ENCODE results near the gene NR2C1. TPM values are rescaled to one million over a fixed set of nuclear protein-coding genes. Genes with fewer than 3 reads are reported as not detected.

Gene NR2C1
- total RNA-seq, 2 donors from 2014 or later = 16.2 to 28.8 TPM

DNA sequence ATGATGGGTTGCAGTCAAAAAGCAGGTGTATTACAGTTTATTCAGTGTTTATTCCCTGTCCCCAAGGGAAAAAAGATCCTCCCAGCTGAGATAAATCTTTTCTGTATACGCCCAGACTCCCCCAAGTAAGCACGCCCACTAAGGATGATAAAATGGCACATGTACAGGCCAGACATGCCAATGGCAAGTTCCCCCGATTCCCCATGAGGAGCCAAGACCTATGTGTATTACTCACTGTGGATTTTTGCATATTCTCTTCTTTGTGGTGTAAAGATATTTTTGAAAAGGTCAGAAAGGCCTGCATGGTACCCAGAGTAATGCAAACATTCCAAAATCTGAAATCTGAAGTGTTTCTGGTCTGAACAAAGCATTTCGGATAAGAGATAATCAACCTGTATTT is 22.2 kb downstream of the NR2C1 start:
- intact Hi-C loops (cut with DNase I) = no loop called here
- H3K36me3 ChIP-seq (replicated peaks in 1 of 2; ENCODE audit: insufficient read depth in 1 of 2, low read depth in 2 of 2) = peaks cover 4 to 17% of the 10 kb centered on the region in 2 donors
- no peak overlapping the region for H3K4me3 ChIP-seq
- TF ChIP-seq POLR2A (IDR thresholded peaks at IDR 0.05) = no peak
- TF ChIP-seq, protein P1, sequence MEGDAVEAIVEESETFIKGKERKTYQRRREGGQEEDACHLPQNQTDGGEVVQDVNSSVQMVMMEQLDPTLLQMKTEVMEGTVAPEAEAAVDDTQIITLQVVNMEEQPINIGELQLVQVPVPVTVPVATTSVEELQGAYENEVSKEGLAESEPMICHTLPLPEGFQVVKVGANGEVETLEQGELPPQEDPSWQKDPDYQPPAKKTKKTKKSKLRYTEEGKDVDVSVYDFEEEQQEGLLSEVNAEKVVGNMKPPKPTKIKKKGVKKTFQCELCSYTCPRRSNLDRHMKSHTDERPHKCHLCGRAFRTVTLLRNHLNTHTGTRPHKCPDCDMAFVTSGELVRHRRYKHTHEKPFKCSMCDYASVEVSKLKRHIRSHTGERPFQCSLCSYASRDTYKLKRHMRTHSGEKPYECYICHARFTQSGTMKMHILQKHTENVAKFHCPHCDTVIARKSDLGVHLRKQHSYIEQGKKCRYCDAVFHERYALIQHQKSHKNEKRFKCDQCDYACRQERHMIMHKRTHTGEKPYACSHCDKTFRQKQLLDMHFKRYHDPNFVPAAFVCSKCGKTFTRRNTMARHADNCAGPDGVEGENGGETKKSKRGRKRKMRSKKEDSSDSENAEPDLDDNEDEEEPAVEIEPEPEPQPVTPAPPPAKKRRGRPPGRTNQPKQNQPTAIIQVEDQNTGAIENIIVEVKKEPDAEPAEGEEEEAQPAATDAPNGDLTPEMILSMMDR (IDR thresholded peaks at IDR 0.05) = no peak
- no peaks in the 10 kb centered on the region for H3K9me3 ChIP-seq
- H3K4me1 ChIP-seq = no peaks in the 10 kb centered on the region
- no peak overlapping the region for H3K27ac ChIP-seq
- DNase-seq = no peak
- no peaks in the 10 kb centered on the region for H3K27me3 ChIP-seq
- 91 to 95% methylated on average over 4 of the region's 4 CpGs for WGBS, 2 donors
- ATAC-seq = no peak

DNA sequence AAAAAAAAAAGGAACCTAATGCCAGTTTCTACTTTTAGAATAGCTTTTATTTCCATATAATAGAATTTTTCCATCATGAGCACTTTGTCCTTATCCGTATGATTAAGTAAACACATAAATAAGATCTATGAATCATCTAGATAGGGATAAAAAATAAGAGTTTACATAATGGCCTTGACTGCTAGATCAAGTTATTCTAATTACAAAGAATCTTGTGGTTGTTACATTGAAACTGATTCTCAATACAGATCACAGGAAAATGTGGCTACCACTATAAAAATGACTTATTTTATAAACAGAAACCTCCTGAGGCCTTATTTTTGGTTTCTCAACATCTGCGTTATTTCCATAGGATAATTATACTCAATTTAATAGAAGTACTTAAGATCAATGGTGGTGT is 35.5 kb downstream of the NR2C1 start:
- WGBS, 2 donors = 90 to 95% methylated on average over 2 of the region's 2 CpGs
- Histone ChIP-seq H3K36me3 (replicated peaks in 1 of 2; ENCODE audit: insufficient read depth in 1 of 2, low read depth in 2 of 2) (peaks cover 0 to 7% of the 10 kb centered on the region in 2 donors), H3K9me3 (no peaks in the 10 kb centered on the region), H3K4me1 (no peaks in the 10 kb centered on the region), H3K27ac (no peak overlapping the region), H3K4me3 (no peak overlapping the region), H3K27me3 (no peaks in the 10 kb centered on the region)
- ATAC-seq = no peak
- TF ChIP-seq POLR2A (IDR thresholded peaks at IDR 0.05) = no peak
- TF ChIP-seq, protein P1 (IDR thresholded peaks at IDR 0.05) = no peak
- intact Hi-C loops (cut with DNase I) = no loop called here
- DNase-seq = no peak

DNA sequence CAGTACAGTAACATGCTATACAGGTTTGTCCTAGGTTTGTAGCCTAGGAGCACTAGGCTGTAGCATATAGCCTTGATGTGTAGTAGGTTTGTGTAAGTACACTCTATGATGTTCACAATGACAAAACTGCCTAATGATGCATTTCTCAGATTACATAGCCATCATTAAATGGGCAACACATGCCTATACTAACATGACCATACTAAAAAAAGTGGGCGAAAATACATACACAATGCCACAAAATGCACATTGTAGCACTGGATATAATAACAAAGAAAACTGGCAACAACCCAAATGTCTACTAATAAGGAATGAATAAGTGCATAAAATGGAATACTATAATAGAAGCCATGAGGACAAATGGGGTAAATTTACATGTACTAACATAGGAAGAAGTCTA is 38.7 kb downstream of the NR2C1 start:
- intact Hi-C loops (cut with DNase I) = no loop called here
- no peak overlapping the region for H3K27ac ChIP-seq
- no peak for TF ChIP-seq POLR2A (IDR thresholded peaks at IDR 0.05)
- TF ChIP-seq, protein P1 (IDR thresholded peaks at IDR 0.05) = no peak
- no peak overlapping the region for H3K4me3 ChIP-seq
- H3K36me3 ChIP-seq (replicated peaks in 1 of 2; ENCODE audit: insufficient read depth in 1 of 2, low read depth in 2 of 2) = peaks cover 0 to 7% of the 10 kb centered on the region in 2 donors
- 95% methylated on average over 1 of the region's 1 CpG for WGBS, 2 donors
- H3K27me3 ChIP-seq = no peaks in the 10 kb centered on the region
- H3K4me1 ChIP-seq = no peaks in the 10 kb centered on the region
- DNase-seq (no peak), ATAC-seq (no peak)
- H3K9me3 ChIP-seq = no peaks in the 10 kb centered on the region

DNA sequence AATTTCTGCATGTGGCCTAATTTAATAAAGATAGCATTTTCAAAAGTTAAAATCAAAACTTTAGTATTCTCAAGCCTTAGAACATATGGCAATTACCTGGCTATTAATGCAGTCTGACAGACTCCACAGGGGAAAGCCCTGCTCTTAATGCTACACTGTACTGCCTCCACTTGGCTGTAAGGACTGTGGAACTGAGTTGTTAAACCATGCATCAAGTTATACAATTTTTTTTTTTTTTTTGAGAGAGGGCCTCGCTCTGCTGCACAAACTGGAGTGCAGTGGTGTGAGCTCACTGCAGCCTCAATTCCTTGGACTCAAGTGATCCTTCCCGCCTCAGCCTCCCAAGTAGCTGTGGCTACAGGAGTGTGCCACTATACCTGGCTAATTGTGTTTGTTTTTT is 50.9 kb downstream of the NR2C1 start:
- Histone ChIP-seq H3K9me3 (no peaks in the 10 kb centered on the region), H3K4me3 (no peak overlapping the region), H3K27me3 (no peaks in the 10 kb centered on the region), H3K27ac (no peak overlapping the region), H3K36me3 (replicated peaks in 1 of 2; ENCODE audit: insufficient read depth in 1 of 2, low read depth in 2 of 2) (no peaks in the 10 kb centered on the region), H3K4me1 (no peaks in the 10 kb centered on the region)
- DNase-seq = no peak
- TF ChIP-seq, protein P1 (IDR thresholded peaks at IDR 0.05) = no peak
- no peak for TF ChIP-seq POLR2A (IDR thresholded peaks at IDR 0.05)
- 92 to 97% methylated on average over 2 of the region's 2 CpGs for WGBS, 2 donors
- no peak for ATAC-seq
- intact Hi-C loops (cut with DNase I) = no loop called here

DNA sequence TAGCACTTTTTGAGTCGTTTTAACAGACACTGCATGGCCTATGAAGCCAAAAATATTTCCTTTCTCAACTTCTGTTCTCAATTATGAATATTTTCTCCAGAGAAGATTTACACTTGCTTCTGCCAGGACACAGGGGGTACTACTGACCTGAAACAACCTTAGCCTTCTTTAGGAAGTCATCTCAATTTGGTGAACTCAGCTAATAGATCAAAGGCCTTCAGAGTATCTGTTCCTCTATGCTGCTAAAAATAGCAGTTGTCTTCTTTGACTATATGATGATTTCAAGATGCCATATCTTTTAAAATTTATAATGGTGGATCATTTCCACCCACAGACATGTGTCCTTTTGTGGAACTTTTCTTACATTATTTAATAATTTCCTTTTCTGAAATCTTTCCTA is 55.9 kb downstream of the NR2C1 start:
- no peaks in the 10 kb centered on the region for H3K4me1 ChIP-seq
- no peak for DNase-seq
- no peak overlapping the region for H3K4me3 ChIP-seq
- ATAC-seq = no peak
- intact Hi-C loops (cut with DNase I) = no loop called here
- no peak overlapping the region for H3K27ac ChIP-seq
- H3K9me3 ChIP-seq = no peaks in the 10 kb centered on the region
- H3K27me3 ChIP-seq = no peaks in the 10 kb centered on the region
- WGBS, 2 donors = 65 to 68% methylated on average over 1 of the region's 1 CpG
- TF ChIP-seq, protein P1 (IDR thresholded peaks at IDR 0.05) = no peak
- TF ChIP-seq POLR2A (IDR thresholded peaks at IDR 0.05) = no peak
- no peaks in the 10 kb centered on the region for H3K36me3 ChIP-seq (replicated peaks in 1 of 2; ENCODE audit: insufficient read depth in 1 of 2, low read depth in 2 of 2)

All from body of pancreas (tissue), 4 donors.